CD4-positive, alpha-beta memory T cell (primary cell): Measurements from ENCODE around the gene PEX14. TPM values are rescaled to one million over a fixed set of nuclear protein-coding genes. Genes with fewer than 3 reads are reported as not detected.
A peak's percentile ranks its signal among the peaks of the same experiment; 100 is the strongest.

Experiments
- CTCF ChIA-PET: fragments of 350-600 bp; sonication (Branson Sonifier 250); formaldehyde crosslinking; loops from one replicate; lab custom pipeline; 2021; ENCODE audit warnings: inconsistent platforms; ENCODE audit not compliant: partially characterized antibody; lab: Charles Lee
- POLR2A ChIA-PET: fragments of 350-600 bp; sonication (Branson Sonifier 250); formaldehyde crosslinking; loops from one replicate; lab custom pipeline; 2021; ENCODE audit not compliant: partially characterized antibody; lab: Charles Lee
- DNase-seq, 5 donors: peaks; one replicate each; pipeline versions ENCODE4 v3.0.0 to v3.0.0-alpha.2; 2020 to 2022; ENCODE audit warnings: mixed read lengths in 1 of 5
- H3K27ac ChIP-seq: one replicate; pipeline ENCODE4 v1.7.0; 2013; ENCODE audit warnings: low read depth, low read length
- H3K27me3 ChIP-seq: 2 replicates; pipeline ENCODE4 v1.7.0; 2013; ENCODE audit warnings: mild to moderate bottlenecking, low read length, moderate library complexity; ENCODE audit not compliant: insufficient read depth
- H3K36me3 ChIP-seq: 2 replicates; pipeline ENCODE4 v1.7.0; 2013; ENCODE audit warnings: mild to moderate bottlenecking, low read length, moderate library complexity; ENCODE audit not compliant: insufficient read depth
- H3K4me1 ChIP-seq: 2 replicates; pipeline ENCODE4 v1.7.0; 2013; ENCODE audit warnings: mild to moderate bottlenecking, low read length, moderate library complexity; ENCODE audit not compliant: insufficient read depth
- H3K4me3 ChIP-seq, 2 donors: one replicate each; pipeline ENCODE4 v1.7.0; 2013; ENCODE audit warnings: low read length in 2 of 2, mild to moderate bottlenecking in 1 of 2
- H3K9me3 ChIP-seq, 2 donors: one replicate each; pipeline ENCODE4 v1.7.0; 2013; ENCODE audit warnings: low read length in 2 of 2, control low read depth in 1 of 2; ENCODE audit not compliant: control insufficient read depth in 1 of 2
- H3K27ac Mint-ChIP-seq, 7 donors: one replicate each; pipeline ENCODE4 v1.8.0; 2020 to 2021; ENCODE audit warnings: mixed read lengths in 7 of 7, mild to moderate bottlenecking in 6 of 7, inconsistent platforms in 3 of 7, moderate library complexity in 3 of 7
- H3K27me3 Mint-ChIP-seq, 2 donors: one replicate each; pipeline ENCODE4 v1.8.0; 2020 to 2021; ENCODE audit warnings: mixed read lengths in 2 of 2
- H3K36me3 Mint-ChIP-seq, 2 donors: one replicate each; pipeline ENCODE4 v1.8.0; 2020 to 2021; ENCODE audit warnings: mixed read lengths in 2 of 2, inconsistent platforms in 1 of 2, mild to moderate bottlenecking in 1 of 2
- H3K4me1 Mint-ChIP-seq, 4 donors: one replicate each; pipeline ENCODE4 v1.8.0; 2020 to 2021; ENCODE audit warnings: mixed read lengths in 4 of 4, mild to moderate bottlenecking in 1 of 4
- H3K4me3 Mint-ChIP-seq, 8 donors: one replicate each; pipeline ENCODE4 v1.8.0; 2020 to 2021; ENCODE audit warnings: mixed read lengths in 8 of 8, mild to moderate bottlenecking in 7 of 8, moderate library complexity in 6 of 8, inconsistent platforms in 3 of 8
- H3K9me3 Mint-ChIP-seq, 8 donors: one replicate each; pipeline ENCODE4 v1.8.0; 2020 to 2021; ENCODE audit warnings: mixed read lengths in 8 of 8, mild to moderate bottlenecking in 5 of 8, inconsistent platforms in 3 of 8, moderate library complexity in 1 of 8
- intact Hi-C: fragments of 100-400 bp; cut with micrococcal nuclease; formaldehyde crosslinking; loops from one replicate; pipeline ENCODE4 v1.15.1; 2023
- polyA plus RNA-seq, 2 donors: library from polyadenylated mRNA; unstranded; fragments of 300-500 nt; fragmentation: Illumina TruSeq; gene quantifications; one replicate each; pipeline ENCODE4 v1.2.3, GENCODE V29; 2021
- total RNA-seq, 2 experiments: library from RNA; stranded (reverse); gene quantifications; one replicate each; pipeline ENCODE4 v1.2.3, GENCODE V29; 2021

Gene PEX14
- total and polyA plus RNA-seq, 4 experiments from 2014 or later, result 3.1 to 16.1 (median 9.9) TPM

- intact Hi-C loops, result no loop called here
- peaks cover 0 to 2% (median 0%) of the 10 kb centered on the region in 4 donors for H3K4me1 Mint-ChIP-seq
- H3K27me3 ChIP-seq, result no peaks in the 10 kb centered on the region
- no peaks in the 10 kb centered on the region for H3K27me3 Mint-ChIP-seq
- DNase-seq, result no peak
- H3K27ac ChIP-seq, result no peak overlapping the region
- ChIA-PET POLR2A (no interaction called here), CTCF (no interaction called here)
- no peaks in the 10 kb centered on the region for H3K4me1 ChIP-seq
- no peak overlapping the region for H3K4me3 ChIP-seq
- no peaks in the 10 kb centered on the region for H3K9me3 Mint-ChIP-seq
- peaks cover 28 to 31% of the 10 kb centered on the region in 2 donors for H3K36me3 Mint-ChIP-seq
- H3K27ac Mint-ChIP-seq, result peak overlapping the region in 1 of 7 donors; percentile 7
- H3K9me3 ChIP-seq, result no peaks in the 10 kb centered on the region
- H3K36me3 ChIP-seq, result no peaks in the 10 kb centered on the region
- H3K4me3 Mint-ChIP-seq, result no peak overlapping the region
These were observed 128.2 kb downstream of the PEX14 start for GRCh38 chr1:10602936-10603335.

- POLR2A ChIA-PET, result no interaction called here
- peak overlapping the region in 2 of 7 donors; percentile 29 to 38 for H3K27ac Mint-ChIP-seq
- H3K9me3 Mint-ChIP-seq, result no peaks in the 10 kb centered on the region
- no peak for DNase-seq
- peaks cover 14 to 26% of the 10 kb centered on the region in 2 donors for H3K36me3 Mint-ChIP-seq
- Histone ChIP-seq H3K36me3 (no peaks in the 10 kb centered on the region), H3K4me1 (no peaks in the 10 kb centered on the region), H3K4me3 (no peak overlapping the region), H3K27me3 (no peaks in the 10 kb centered on the region), H3K9me3 (no peaks in the 10 kb centered on the region), H3K27ac (no peak overlapping the region)
- CTCF ChIA-PET, result interaction anchor here (1.1 kb wide), 1 partner anchor 98 kb away, joined by 3 read pairs; no protein-coding TSS in a partner anchor
- no peak overlapping the region for H3K4me3 Mint-ChIP-seq
- intact Hi-C loops, result no loop called here
- H3K4me1 Mint-ChIP-seq, result peaks cover 0 to 8% (median 2%) of the 10 kb centered on the region in 4 donors
- H3K27me3 Mint-ChIP-seq, result no peaks in the 10 kb centered on the region
These were observed 130.2 kb downstream of the PEX14 start for GRCh38 chr1:10604966-10605365.

GRCh38 chr1:10606064-10606463 lies 131.3 kb downstream of the PEX14 start:
- POLR2A ChIA-PET, result no interaction called here
- H3K27ac Mint-ChIP-seq, result no peak overlapping the region
- no peaks in the 10 kb centered on the region for H3K9me3 Mint-ChIP-seq
- no peak for DNase-seq
- peaks cover 0 to 8% (median 2%) of the 10 kb centered on the region in 4 donors for H3K4me1 Mint-ChIP-seq
- Histone ChIP-seq H3K36me3 (no peaks in the 10 kb centered on the region), H3K27ac (no peak overlapping the region), H3K4me1 (no peaks in the 10 kb centered on the region), H3K27me3 (no peaks in the 10 kb centered on the region), H3K9me3 (no peaks in the 10 kb centered on the region), H3K4me3 (no peak overlapping the region)
- H3K27me3 Mint-ChIP-seq, result no peaks in the 10 kb centered on the region
- intact Hi-C loops, result no loop called here
- CTCF ChIA-PET, result interaction anchor here (0.6 kb wide), 1 partner anchor 8 kb away, joined by 3 read pairs; no protein-coding TSS in a partner anchor
- no peak overlapping the region for H3K4me3 Mint-ChIP-seq
- peaks cover 14 to 26% of the 10 kb centered on the region in 2 donors for H3K36me3 Mint-ChIP-seq

GRCh38 chr1:10607228-10607627 lies 132.5 kb downstream of the PEX14 start:
- H3K27ac ChIP-seq, result no peak overlapping the region
- H3K27ac Mint-ChIP-seq, result no peak overlapping the region
- no peaks in the 10 kb centered on the region for H3K27me3 Mint-ChIP-seq
- H3K9me3 Mint-ChIP-seq, result no peaks in the 10 kb centered on the region
- CTCF ChIA-PET, result no interaction called here
- H3K36me3 Mint-ChIP-seq, result peaks cover 13 to 20% of the 10 kb centered on the region in 2 donors
- H3K36me3 ChIP-seq, result no peaks in the 10 kb centered on the region
- intact Hi-C loops, result no loop called here
- POLR2A ChIA-PET, result no interaction called here
- peaks cover 0 to 8% (median 2%) of the 10 kb centered on the region in 4 donors for H3K4me1 Mint-ChIP-seq
- H3K4me3 Mint-ChIP-seq, result no peak overlapping the region
- no peak overlapping the region for H3K4me3 ChIP-seq
- H3K9me3 ChIP-seq, result no peaks in the 10 kb centered on the region
- DNase-seq, result no peak
- H3K4me1 ChIP-seq, result no peaks in the 10 kb centered on the region
- H3K27me3 ChIP-seq, result no peaks in the 10 kb centered on the region

- intact Hi-C loops, result no loop called here
- Mint-ChIP-seq H3K27ac (peak overlapping the region in 1 of 7 donors; percentile 42), H3K4me1 (peaks cover 0 to 8% (median 2%) of the 10 kb centered on the region in 4 donors), H3K36me3 (peaks cover 6 to 15% of the 10 kb centered on the region in 2 donors), H3K4me3 (no peak overlapping the region), H3K9me3 (no peaks in the 10 kb centered on the region), H3K27me3 (no peaks in the 10 kb centered on the region)
- Histone ChIP-seq H3K4me3 (no peak overlapping the region), H3K9me3 (no peaks in the 10 kb centered on the region), H3K27ac (no peak overlapping the region), H3K36me3 (no peaks in the 10 kb centered on the region), H3K27me3 (no peaks in the 10 kb centered on the region), H3K4me1 (no peaks in the 10 kb centered on the region)
- ChIA-PET CTCF (interaction anchor here (1.1 kb wide), 1 partner anchor 16 kb away, joined by 3 read pairs; no protein-coding TSS in a partner anchor), POLR2A (no interaction called here)
- DNase-seq, result no peak
These were observed 133.9 kb downstream of the PEX14 start for GRCh38 chr1:10608690-10609089.

- H3K36me3 ChIP-seq, result no peaks in the 10 kb centered on the region
- POLR2A ChIA-PET, result no interaction called here
- no peak overlapping the region for H3K4me3 Mint-ChIP-seq
- H3K4me1 Mint-ChIP-seq, result peaks cover 0 to 8% (median 3%) of the 10 kb centered on the region in 4 donors
- no peak overlapping the region for H3K27ac Mint-ChIP-seq
- intact Hi-C loops, result no loop called here
- H3K27me3 Mint-ChIP-seq, result no peaks in the 10 kb centered on the region
- no peaks in the 10 kb centered on the region for H3K4me1 ChIP-seq
- H3K27ac ChIP-seq, result no peak overlapping the region
- H3K4me3 ChIP-seq, result no peak overlapping the region
- CTCF ChIA-PET, result no interaction called here
- no peaks in the 10 kb centered on the region for H3K9me3 ChIP-seq
- no peaks in the 10 kb centered on the region for H3K27me3 ChIP-seq
- no peaks in the 10 kb centered on the region for H3K9me3 Mint-ChIP-seq
- H3K36me3 Mint-ChIP-seq, result peaks cover 11 to 14% of the 10 kb centered on the region in 2 donors
- no peak for DNase-seq
These were observed 136.3 kb downstream of the PEX14 start for GRCh38 chr1:10610901-10611600.

GRCh38 chr1:10612436-10613160 lies 137.8 kb downstream of the PEX14 start:
- CTCF ChIA-PET, result no interaction called here
- Histone ChIP-seq H3K9me3 (no peaks in the 10 kb centered on the region), H3K4me1 (no peaks in the 10 kb centered on the region), H3K36me3 (no peaks in the 10 kb centered on the region), H3K4me3 (no peak overlapping the region), H3K27me3 (no peaks in the 10 kb centered on the region), H3K27ac (no peak overlapping the region)
- POLR2A ChIA-PET, result interaction anchor here (0.6 kb wide), 1 partner anchor 102 kb away, joined by 3 read pairs; no protein-coding TSS in a partner anchor
- Mint-ChIP-seq H3K4me3 (no peak overlapping the region), H3K27ac (peak overlapping the region in 1 of 7 donors; percentile 30), H3K27me3 (no peaks in the 10 kb centered on the region), H3K36me3 (peaks cover 11 to 14% of the 10 kb centered on the region in 2 donors), H3K4me1 (peaks cover 0 to 6% (median 3%) of the 10 kb centered on the region in 4 donors), H3K9me3 (no peaks in the 10 kb centered on the region)
- DNase-seq, result no peak
- intact Hi-C loops, result no loop called here
